ENCODE results near the gene TGFBR3L. TPM values are rescaled to one million over a fixed set of nuclear protein-coding genes. Genes with fewer than 3 reads are reported as not detected.

The TGFBR3L gene
- total and polyA plus RNA-seq, 2 experiments from 2014 or later, result 1.7 to 7.0 TPM

DNA sequence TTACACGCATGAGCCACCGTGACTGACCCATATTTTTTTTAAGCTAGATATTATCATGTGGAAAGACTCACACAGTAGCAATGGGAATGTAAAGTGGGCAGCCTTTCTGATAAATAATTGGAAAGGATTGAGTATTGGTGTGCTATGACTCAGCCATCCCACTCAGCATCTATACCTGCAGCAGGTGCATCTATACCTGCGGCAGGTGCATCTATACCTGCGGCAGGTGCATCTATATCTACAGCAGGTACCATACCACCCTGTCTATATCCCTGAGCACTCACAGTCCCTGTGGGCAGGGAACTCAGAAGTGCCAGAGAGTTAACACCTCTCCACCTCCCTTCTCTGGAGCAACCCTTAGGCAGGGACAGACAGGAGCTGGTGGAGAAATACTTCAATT lies 31.5 kb upstream of the TGFBR3L start:
- no peak overlapping the region for H3K4me3 Mint-ChIP-seq
- no peak overlapping the region for H2AFZ ChIP-seq
- H3K9me2 ChIP-seq (ENCODE audit: insufficient read depth), result no peaks in the 10 kb centered on the region
- DNase-seq (ENCODE audit: low spot score) (no peak), ATAC-seq (no peak)
- H3K4me1 Mint-ChIP-seq, result no peaks in the 10 kb centered on the region
- TF ChIP-seq, protein P1, sequence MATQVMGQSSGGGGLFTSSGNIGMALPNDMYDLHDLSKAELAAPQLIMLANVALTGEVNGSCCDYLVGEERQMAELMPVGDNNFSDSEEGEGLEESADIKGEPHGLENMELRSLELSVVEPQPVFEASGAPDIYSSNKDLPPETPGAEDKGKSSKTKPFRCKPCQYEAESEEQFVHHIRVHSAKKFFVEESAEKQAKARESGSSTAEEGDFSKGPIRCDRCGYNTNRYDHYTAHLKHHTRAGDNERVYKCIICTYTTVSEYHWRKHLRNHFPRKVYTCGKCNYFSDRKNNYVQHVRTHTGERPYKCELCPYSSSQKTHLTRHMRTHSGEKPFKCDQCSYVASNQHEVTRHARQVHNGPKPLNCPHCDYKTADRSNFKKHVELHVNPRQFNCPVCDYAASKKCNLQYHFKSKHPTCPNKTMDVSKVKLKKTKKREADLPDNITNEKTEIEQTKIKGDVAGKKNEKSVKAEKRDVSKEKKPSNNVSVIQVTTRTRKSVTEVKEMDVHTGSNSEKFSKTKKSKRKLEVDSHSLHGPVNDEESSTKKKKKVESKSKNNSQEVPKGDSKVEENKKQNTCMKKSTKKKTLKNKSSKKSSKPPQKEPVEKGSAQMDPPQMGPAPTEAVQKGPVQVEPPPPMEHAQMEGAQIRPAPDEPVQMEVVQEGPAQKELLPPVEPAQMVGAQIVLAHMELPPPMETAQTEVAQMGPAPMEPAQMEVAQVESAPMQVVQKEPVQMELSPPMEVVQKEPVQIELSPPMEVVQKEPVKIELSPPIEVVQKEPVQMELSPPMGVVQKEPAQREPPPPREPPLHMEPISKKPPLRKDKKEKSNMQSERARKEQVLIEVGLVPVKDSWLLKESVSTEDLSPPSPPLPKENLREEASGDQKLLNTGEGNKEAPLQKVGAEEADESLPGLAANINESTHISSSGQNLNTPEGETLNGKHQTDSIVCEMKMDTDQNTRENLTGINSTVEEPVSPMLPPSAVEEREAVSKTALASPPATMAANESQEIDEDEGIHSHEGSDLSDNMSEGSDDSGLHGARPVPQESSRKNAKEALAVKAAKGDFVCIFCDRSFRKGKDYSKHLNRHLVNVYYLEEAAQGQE (IDR thresholded peaks at IDR 0.05; ENCODE audit: unreplicated experiment), result no peak
- TF ChIP-seq NANOG (IDR thresholded peaks at IDR 0.05; ENCODE audit: borderline replicate concordance) (no peak), POLR2AphosphoS5 (IDR thresholded peaks at IDR 0.05; ENCODE audit: low read depth) (no peak)
- no peaks in the 10 kb centered on the region for H3K79me2 ChIP-seq (replicated peaks; ENCODE audit: insufficient read depth)
- no peaks in the 10 kb centered on the region; the same call in 1 of the 2 replicates for H4K20me1 ChIP-seq (replicated peaks; ENCODE audit: insufficient read depth)
- H3K27ac Mint-ChIP-seq, result no peak overlapping the region
- H3K4me3 ChIP-seq, result no peak overlapping the region
- no peaks in the 10 kb centered on the region for H3K9me3 Mint-ChIP-seq
- no peaks in the 10 kb centered on the region; the same call in 1 of the 2 replicates for H3K4me1 ChIP-seq (ENCODE audit: insufficient read depth)
- peaks cover 10% of the 10 kb centered on the region for H3K27me3 Mint-ChIP-seq (ENCODE audit: insufficient read depth, low read depth, poor library complexity)
- no peak overlapping the region for H3K4me2 ChIP-seq
- 0 out of 2 replicates have a peak, but pooled peaks cover 3% of the 10 kb centered on the region for H3K27me3 ChIP-seq (ENCODE audit: insufficient read depth)
- H3F3A ChIP-seq (replicated peaks; ENCODE audit: low read depth), result no peaks in the 10 kb centered on the region
- no peaks in the 10 kb centered on the region for H3K36me3 Mint-ChIP-seq (ENCODE audit: low read depth)
- H3K36me3 ChIP-seq (ENCODE audit: insufficient read depth), result no peaks in the 10 kb centered on the region
- H3K27ac ChIP-seq (ENCODE audit: low read depth), result no peak overlapping the region

DNA sequence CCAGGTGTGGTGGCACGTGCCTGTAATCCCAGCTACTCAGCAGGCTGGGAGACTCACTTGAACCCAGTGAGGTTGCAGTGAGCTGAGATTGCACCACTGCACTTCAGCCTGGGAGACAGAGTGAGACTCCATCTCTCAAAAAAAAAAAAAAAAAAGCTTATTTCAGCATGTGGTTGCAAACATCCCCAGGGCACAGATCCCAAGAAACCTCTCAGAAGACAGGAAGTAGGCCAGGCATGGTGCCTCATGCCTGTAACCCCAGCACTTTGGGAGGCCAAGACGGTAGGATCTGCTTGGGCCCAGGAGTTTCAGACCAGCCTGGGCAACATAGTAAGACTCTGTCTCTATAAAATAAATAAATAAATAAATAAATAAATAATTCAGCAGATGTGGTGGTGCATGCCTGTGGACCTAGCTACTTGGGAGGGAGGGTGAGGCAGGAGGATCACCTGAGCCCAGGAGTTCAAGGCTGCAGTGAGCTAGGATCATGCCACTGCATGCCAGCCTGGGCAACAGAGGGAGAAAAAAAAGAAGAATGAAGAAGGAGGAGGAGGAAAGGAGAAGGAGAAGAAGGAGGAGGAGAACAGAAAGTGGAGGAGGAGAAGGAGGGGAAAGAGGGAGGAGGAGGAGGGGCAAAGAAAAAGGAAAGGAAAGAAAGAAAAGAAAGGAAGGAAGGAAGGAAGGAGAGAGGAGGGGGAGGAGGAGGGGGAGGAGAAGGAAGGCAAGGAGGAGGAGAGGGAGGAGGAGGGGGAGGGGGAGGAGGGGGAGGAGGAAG lies 30.6 kb upstream of the TGFBR3L start:
- ATAC-seq (no peak), DNase-seq (ENCODE audit: low spot score) (no peak)
- Histone ChIP-seq H4K20me1 (replicated peaks; ENCODE audit: insufficient read depth) (no peaks in the 10 kb centered on the region; the same call in 1 of the 2 replicates), H3F3A (replicated peaks; ENCODE audit: low read depth) (no peaks in the 10 kb centered on the region), H3K4me1 (ENCODE audit: insufficient read depth) (no peaks in the 10 kb centered on the region; the same call in 1 of the 2 replicates), H3K4me3 (no peak overlapping the region), H3K79me2 (replicated peaks; ENCODE audit: insufficient read depth) (no peaks in the 10 kb centered on the region), H3K36me3 (ENCODE audit: insufficient read depth) (no peaks in the 10 kb centered on the region), H2AFZ (no peak overlapping the region), H3K27me3 (ENCODE audit: insufficient read depth) (peaks cover 6% of the 10 kb centered on the region), H3K4me2 (no peak overlapping the region), H3K27ac (ENCODE audit: low read depth) (no peak overlapping the region), H3K9me2 (ENCODE audit: insufficient read depth) (no peaks in the 10 kb centered on the region)
- Mint-ChIP-seq H3K36me3 (ENCODE audit: low read depth) (no peaks in the 10 kb centered on the region), H3K27me3 (ENCODE audit: insufficient read depth, low read depth, poor library complexity) (peaks cover 11% of the 10 kb centered on the region), H3K4me3 (no peak overlapping the region), H3K27ac (no peak overlapping the region), H3K4me1 (no peaks in the 10 kb centered on the region), H3K9me3 (no peaks in the 10 kb centered on the region)
- TF ChIP-seq ZNF331 (CRISPR knock-in tag; IDR thresholded peaks at IDR 0.05; ENCODE audit: low read depth), result no peak
- no peak for TF ChIP-seq EZH2phosphoT487 (IDR thresholded peaks at IDR 0.05; ENCODE audit: unreplicated experiment)
- TF ChIP-seq JUNB (IDR thresholded peaks at IDR 0.05; ENCODE audit: unreplicated experiment), result no peak
- TF ChIP-seq, protein P2, sequence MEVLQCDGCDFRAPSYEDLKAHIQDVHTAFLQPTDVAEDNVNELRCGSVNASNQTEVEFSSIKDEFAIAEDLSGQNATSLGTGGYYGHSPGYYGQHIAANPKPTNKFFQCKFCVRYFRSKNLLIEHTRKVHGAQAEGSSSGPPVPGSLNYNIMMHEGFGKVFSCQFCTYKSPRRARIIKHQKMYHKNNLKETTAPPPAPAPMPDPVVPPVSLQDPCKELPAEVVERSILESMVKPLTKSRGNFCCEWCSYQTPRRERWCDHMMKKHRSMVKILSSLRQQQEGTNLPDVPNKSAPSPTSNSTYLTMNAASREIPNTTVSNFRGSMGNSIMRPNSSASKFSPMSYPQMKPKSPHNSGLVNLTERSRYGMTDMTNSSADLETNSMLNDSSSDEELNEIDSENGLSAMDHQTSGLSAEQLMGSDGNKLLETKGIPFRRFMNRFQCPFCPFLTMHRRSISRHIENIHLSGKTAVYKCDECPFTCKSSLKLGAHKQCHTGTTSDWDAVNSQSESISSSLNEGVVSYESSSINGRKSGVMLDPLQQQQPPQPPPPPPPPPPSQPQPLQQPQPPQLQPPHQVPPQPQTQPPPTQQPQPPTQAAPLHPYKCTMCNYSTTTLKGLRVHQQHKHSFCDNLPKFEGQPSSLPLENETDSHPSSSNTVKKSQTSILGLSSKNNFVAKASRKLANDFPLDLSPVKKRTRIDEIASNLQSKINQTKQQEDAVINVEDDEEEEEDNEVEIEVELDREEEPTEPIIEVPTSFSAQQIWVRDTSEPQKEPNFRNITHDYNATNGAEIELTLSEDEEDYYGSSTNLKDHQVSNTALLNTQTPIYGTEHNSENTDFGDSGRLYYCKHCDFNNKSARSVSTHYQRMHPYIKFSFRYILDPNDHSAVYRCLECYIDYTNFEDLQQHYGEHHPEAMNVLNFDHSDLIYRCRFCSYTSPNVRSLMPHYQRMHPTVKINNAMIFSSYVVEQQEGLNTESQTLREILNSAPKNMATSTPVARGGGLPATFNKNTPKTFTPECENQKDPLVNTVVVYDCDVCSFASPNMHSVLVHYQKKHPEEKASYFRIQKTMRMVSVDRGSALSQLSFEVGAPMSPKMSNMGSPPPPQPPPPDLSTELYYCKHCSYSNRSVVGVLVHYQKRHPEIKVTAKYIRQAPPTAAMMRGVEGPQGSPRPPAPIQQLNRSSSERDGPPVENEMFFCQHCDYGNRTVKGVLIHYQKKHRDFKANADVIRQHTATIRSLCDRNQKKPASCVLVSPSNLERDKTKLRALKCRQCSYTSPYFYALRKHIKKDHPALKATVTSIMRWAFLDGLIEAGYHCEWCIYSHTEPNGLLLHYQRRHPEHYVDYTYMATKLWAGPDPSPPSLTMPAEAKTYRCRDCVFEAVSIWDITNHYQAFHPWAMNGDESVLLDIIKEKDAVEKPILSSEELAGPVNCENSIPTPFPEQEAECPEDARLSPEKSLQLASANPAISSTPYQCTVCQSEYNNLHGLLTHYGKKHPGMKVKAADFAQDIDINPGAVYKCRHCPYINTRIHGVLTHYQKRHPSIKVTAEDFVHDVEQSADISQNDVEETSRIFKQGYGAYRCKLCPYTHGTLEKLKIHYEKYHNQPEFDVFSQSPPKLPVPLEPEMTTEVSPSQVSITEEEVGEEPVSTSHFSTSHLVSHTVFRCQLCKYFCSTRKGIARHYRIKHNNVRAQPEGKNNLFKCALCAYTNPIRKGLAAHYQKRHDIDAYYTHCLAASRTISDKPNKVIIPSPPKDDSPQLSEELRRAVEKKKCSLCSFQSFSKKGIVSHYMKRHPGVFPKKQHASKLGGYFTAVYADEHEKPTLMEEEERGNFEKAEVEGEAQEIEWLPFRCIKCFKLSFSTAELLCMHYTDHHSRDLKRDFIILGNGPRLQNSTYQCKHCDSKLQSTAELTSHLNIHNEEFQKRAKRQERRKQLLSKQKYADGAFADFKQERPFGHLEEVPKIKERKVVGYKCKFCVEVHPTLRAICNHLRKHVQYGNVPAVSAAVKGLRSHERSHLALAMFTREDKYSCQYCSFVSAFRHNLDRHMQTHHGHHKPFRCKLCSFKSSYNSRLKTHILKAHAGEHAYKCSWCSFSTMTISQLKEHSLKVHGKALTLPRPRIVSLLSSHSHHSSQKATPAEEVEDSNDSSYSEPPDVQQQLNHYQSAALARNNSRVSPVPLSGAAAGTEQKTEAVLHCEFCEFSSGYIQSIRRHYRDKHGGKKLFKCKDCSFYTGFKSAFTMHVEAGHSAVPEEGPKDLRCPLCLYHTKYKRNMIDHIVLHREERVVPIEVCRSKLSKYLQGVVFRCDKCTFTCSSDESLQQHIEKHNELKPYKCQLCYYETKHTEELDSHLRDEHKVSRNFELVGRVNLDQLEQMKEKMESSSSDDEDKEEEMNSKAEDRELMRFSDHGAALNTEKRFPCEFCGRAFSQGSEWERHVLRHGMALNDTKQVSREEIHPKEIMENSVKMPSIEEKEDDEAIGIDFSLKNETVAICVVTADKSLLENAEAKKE (CRISPR knock-in tag; IDR thresholded peaks at IDR 0.05), result no peak
- TF ChIP-seq, protein P3, sequence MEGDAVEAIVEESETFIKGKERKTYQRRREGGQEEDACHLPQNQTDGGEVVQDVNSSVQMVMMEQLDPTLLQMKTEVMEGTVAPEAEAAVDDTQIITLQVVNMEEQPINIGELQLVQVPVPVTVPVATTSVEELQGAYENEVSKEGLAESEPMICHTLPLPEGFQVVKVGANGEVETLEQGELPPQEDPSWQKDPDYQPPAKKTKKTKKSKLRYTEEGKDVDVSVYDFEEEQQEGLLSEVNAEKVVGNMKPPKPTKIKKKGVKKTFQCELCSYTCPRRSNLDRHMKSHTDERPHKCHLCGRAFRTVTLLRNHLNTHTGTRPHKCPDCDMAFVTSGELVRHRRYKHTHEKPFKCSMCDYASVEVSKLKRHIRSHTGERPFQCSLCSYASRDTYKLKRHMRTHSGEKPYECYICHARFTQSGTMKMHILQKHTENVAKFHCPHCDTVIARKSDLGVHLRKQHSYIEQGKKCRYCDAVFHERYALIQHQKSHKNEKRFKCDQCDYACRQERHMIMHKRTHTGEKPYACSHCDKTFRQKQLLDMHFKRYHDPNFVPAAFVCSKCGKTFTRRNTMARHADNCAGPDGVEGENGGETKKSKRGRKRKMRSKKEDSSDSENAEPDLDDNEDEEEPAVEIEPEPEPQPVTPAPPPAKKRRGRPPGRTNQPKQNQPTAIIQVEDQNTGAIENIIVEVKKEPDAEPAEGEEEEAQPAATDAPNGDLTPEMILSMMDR (conservative IDR thresholded peaks at IDR 0.05; ENCODE audit: low read depth in 2 of 2), result no peak
- no peak for TF ChIP-seq CREB1 (CRISPR knock-in tag; IDR thresholded peaks at IDR 0.05; ENCODE audit: low read depth)

Data from GM23338 (cell line).